ENCODE data around the gene SCAMP5.

GRCh38 chr15:74955017-74955416 lies 40.3 kb upstream of the SCAMP5 start:
- no peak for TF ChIP-seq POLR2A (IDR thresholded peaks at IDR 0.05)
- no peak for TF ChIP-seq POLR2AphosphoS5 (IDR thresholded peaks at IDR 0.05)
- TF ChIP-seq CTCF (IDR thresholded peaks at IDR 0.05), result no peak
